ENCODE measurements around the gene ADH5. TPM values are rescaled to one million over a fixed set of nuclear protein-coding genes. Genes with fewer than 3 reads are reported as not detected.
"Not testable (repeated sequence)": the region's sequence is repeated elsewhere in the genome, so short reads cannot be mapped to it uniquely, and the experiment has no call there.

ADH5 gene
- total RNA-seq, 1 experiment from 2014 or later, result 161 TPM

- H3K9me3 Mint-ChIP-seq (ENCODE audit: unreplicated experiment), result no peaks in the 10 kb centered on the region
- ChIA-PET CTCF (no interaction called here), POLR2A (no interaction called here)
- Histone ChIP-seq H3K9me3 (no peaks in the 10 kb centered on the region), H3K27me3 (replicated peaks; ENCODE audit: control insufficient read depth, insufficient read depth, low read length) (no peaks in the 10 kb centered on the region), H3K4me3 (ENCODE audit: low read depth, low read length) (no peak overlapping the region), H3K4me1 (no peaks in the 10 kb centered on the region; the same call in 1 of the 2 replicates), H3K36me3 (ENCODE audit: control insufficient read depth, insufficient read depth, low read length) (peaks cover 2% of the 10 kb centered on the region)
- no peak for DNase-seq
- no peaks in the 10 kb centered on the region for H3K4me1 Mint-ChIP-seq (ENCODE audit: low read depth, unreplicated experiment)
- peaks cover 71% of the 10 kb centered on the region for H3K36me3 Mint-ChIP-seq (ENCODE audit: insufficient read depth, unreplicated experiment)
- H3K4me3 Mint-ChIP-seq (ENCODE audit: unreplicated experiment), result no peak overlapping the region
- BruUV-seq (replicated peaks), result no TSS peak
- TF ChIP-seq CTCF (IDR thresholded peaks at IDR 0.05; ENCODE audit: insufficient read depth in 1 of 2, low read depth in 1 of 2, low read length in 1 of 2, severe bottlenecking in 1 of 2, unreplicated experiment in 1 of 2), result no peak
- no peak overlapping the region for H3K27ac Mint-ChIP-seq (ENCODE audit: unreplicated experiment)
- no peaks in the 10 kb centered on the region for H3K27me3 Mint-ChIP-seq (ENCODE audit: insufficient read depth, unreplicated experiment)
- intact Hi-C loops (cut with micrococcal nuclease; ENCODE audit: unreplicated experiment), result no loop called here
These were observed 17.4 kb downstream of the ADH5 start for GRCh38 chr4:99071159-99071558.

- no peaks in the 10 kb centered on the region for H3K27me3 Mint-ChIP-seq (ENCODE audit: insufficient read depth, unreplicated experiment)
- H3K27ac Mint-ChIP-seq (ENCODE audit: unreplicated experiment), result no peak overlapping the region
- intact Hi-C loops (cut with micrococcal nuclease; ENCODE audit: unreplicated experiment), result loop anchor here (2.0 kb wide), 1 partner anchor 395 kb away; no protein-coding TSS in a partner anchor
- H3K4me3 Mint-ChIP-seq (ENCODE audit: unreplicated experiment), result no peak overlapping the region
- Histone ChIP-seq H3K36me3 (ENCODE audit: control insufficient read depth, insufficient read depth, low read length) (no peaks in the 10 kb centered on the region), H3K9me3 (no peaks in the 10 kb centered on the region), H3K27me3 (replicated peaks; ENCODE audit: control insufficient read depth, insufficient read depth, low read length) (no peaks in the 10 kb centered on the region), H3K4me1 (no peaks in the 10 kb centered on the region; the same call in 1 of the 2 replicates), H3K4me3 (ENCODE audit: low read depth, low read length) (no peak overlapping the region)
- POLR2A ChIA-PET, result no interaction called here
- no peaks in the 10 kb centered on the region for H3K9me3 Mint-ChIP-seq (ENCODE audit: unreplicated experiment)
- peaks cover 72% of the 10 kb centered on the region for H3K36me3 Mint-ChIP-seq (ENCODE audit: insufficient read depth, unreplicated experiment)
- CTCF ChIA-PET, result no interaction called here
- no peak for DNase-seq
- no peak for TF ChIP-seq CTCF (IDR thresholded peaks at IDR 0.05; ENCODE audit: insufficient read depth in 1 of 2, low read depth in 1 of 2, low read length in 1 of 2, severe bottlenecking in 1 of 2, unreplicated experiment in 1 of 2)
- H3K4me1 Mint-ChIP-seq (ENCODE audit: low read depth, unreplicated experiment), result no peaks in the 10 kb centered on the region
- BruUV-seq (replicated peaks), result no TSS peak
These were observed 21.0 kb downstream of the ADH5 start for GRCh38 chr4:99067617-99068016.

DNA sequence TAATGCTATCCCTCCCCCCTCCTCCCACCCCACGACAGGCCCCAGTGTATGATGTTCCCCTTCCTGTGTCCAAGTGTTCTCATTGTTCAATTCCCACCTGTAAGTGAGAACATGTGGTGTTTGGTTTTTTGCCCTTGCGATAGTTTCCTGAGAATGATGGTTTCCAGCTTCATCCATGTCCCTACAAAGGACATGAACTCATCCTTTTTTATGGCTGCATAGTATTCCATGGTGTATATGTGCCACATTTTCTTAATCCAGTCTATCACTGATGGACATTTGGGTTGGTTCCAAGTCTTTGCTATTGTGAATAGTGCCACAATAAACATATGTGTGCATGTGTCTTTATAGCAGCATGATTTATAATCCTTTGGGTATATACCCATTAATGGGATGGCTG is 23.1 kb downstream of the ADH5 start:
- H3K27ac Mint-ChIP-seq (ENCODE audit: unreplicated experiment); DNase-seq; H3K4me3 ChIP-seq (ENCODE audit: low read depth, low read length); H3K9me3 Mint-ChIP-seq (ENCODE audit: unreplicated experiment); BruUV-seq (replicated peaks); H3K36me3 ChIP-seq (ENCODE audit: control insufficient read depth, insufficient read depth, low read length); H3K4me3 Mint-ChIP-seq (ENCODE audit: unreplicated experiment); H3K4me1 Mint-ChIP-seq (ENCODE audit: low read depth, unreplicated experiment); POLR2A ChIA-PET; H3K27me3 Mint-ChIP-seq (ENCODE audit: insufficient read depth, unreplicated experiment); intact Hi-C loops (cut with micrococcal nuclease; ENCODE audit: unreplicated experiment); H3K4me1 ChIP-seq; CTCF ChIA-PET; H3K27me3 ChIP-seq (replicated peaks; ENCODE audit: control insufficient read depth, insufficient read depth, low read length); H3K9me3 ChIP-seq: not testable (repeated sequence)
- peaks cover 70% of the 10 kb centered on the region for H3K36me3 Mint-ChIP-seq (ENCODE audit: insufficient read depth, unreplicated experiment)

DNA sequence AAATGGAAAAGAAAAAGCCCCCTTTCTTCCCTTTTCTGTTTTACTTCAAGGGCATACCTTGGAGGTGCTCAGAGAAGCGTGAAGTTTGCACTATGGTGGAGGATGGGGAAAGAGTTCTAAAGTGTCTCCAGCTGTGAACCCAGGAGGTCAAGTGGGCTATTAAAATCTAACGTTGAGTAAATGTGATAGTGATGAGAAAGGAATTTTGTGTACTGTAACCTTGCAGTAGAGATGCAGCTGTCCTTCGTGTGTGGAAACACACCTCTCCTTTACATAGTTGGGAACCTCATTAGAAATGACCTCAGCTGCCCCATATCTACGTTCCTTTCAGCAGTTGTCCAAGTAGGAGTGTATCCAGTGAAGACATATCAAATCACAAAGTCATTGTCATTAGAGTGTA is 26.5 kb downstream of the ADH5 start:
- H3K4me1 ChIP-seq, result 0 out of 2 replicates have a peak, but pooled peaks cover 3% of the 10 kb centered on the region
- Mint-ChIP-seq H3K36me3 (ENCODE audit: insufficient read depth, unreplicated experiment) (peaks cover 83% of the 10 kb centered on the region), H3K4me3 (ENCODE audit: unreplicated experiment) (no peak overlapping the region), H3K27me3 (ENCODE audit: insufficient read depth, unreplicated experiment) (no peaks in the 10 kb centered on the region), H3K9me3 (ENCODE audit: unreplicated experiment) (no peaks in the 10 kb centered on the region), H3K27ac (ENCODE audit: unreplicated experiment) (no peak overlapping the region), H3K4me1 (ENCODE audit: low read depth, unreplicated experiment) (peaks cover 15% of the 10 kb centered on the region)
- CTCF ChIA-PET, result no interaction called here
- no peaks in the 10 kb centered on the region for H3K9me3 ChIP-seq
- H3K4me3 ChIP-seq (ENCODE audit: low read depth, low read length), result no peak overlapping the region
- intact Hi-C loops (cut with micrococcal nuclease; ENCODE audit: unreplicated experiment), result no loop called here
- TSS peak; percentile 72 for BruUV-seq (replicated peaks)
- H3K36me3 ChIP-seq (ENCODE audit: control insufficient read depth, insufficient read depth, low read length), result no peaks in the 10 kb centered on the region
- H3K27me3 ChIP-seq (replicated peaks; ENCODE audit: control insufficient read depth, insufficient read depth, low read length), result no peaks in the 10 kb centered on the region
- DNase-seq, result no peak
- no peak for TF ChIP-seq CTCF (IDR thresholded peaks at IDR 0.05; ENCODE audit: insufficient read depth in 1 of 2, low read depth in 1 of 2, low read length in 1 of 2, severe bottlenecking in 1 of 2, unreplicated experiment in 1 of 2)
- POLR2A ChIA-PET, result no interaction called here
